Activated B cell treated with CpG ODN at 0.5 μM for 24 hours (primary cell): ENCODE data around the gene MT1B. TPM values are rescaled to one million over a fixed set of nuclear protein-coding genes. Genes with fewer than 3 reads are reported as not detected.

ENCODE experiments used
- ATAC-seq: fragments of 200-7000 bp; cut with Tn5 transposase; one replicate; pipeline ENCODE4 v1.10.0; 2021; ENCODE audit warnings: low read depth, mild to moderate bottlenecking, moderate library complexity
- CTCF ChIA-PET: fragments of 350-600 bp; sonication (Branson Sonifier 250); formaldehyde crosslinking; loops from one replicate; lab custom pipeline; 2021; ENCODE audit warnings: antibody characterized with exemption; lab: Charles Lee
- POLR2A ChIA-PET: fragments of 350-600 bp; sonication (Branson Sonifier 250); formaldehyde crosslinking; loops from one replicate; lab custom pipeline; 2021; ENCODE audit warnings: antibody characterized with exemption; lab: Charles Lee
- DNase-seq: peaks from one replicate; pipeline ENCODE4 v3.0.0; 2022
- H3K27ac Mint-ChIP-seq: one replicate; pipeline ENCODE4 v1.8.0; 2020; ENCODE audit warnings: mixed read lengths
- H3K27me3 Mint-ChIP-seq: one replicate; pipeline ENCODE4 v1.8.0; 2021; ENCODE audit warnings: mixed read lengths
- H3K36me3 Mint-ChIP-seq: one replicate; pipeline ENCODE4 v1.8.0; 2021; ENCODE audit warnings: low read depth, mixed read lengths
- H3K4me1 Mint-ChIP-seq: one replicate; pipeline ENCODE4 v1.8.0; 2021; ENCODE audit warnings: mixed read lengths
- H3K4me3 Mint-ChIP-seq: one replicate; pipeline ENCODE4 v1.8.0; 2020; ENCODE audit warnings: mild to moderate bottlenecking, mixed read lengths
- H3K9me3 Mint-ChIP-seq: one replicate; pipeline ENCODE4 v1.8.0; 2020; ENCODE audit warnings: mixed read lengths
- intact Hi-C: fragments of 100-400 bp; cut with micrococcal nuclease; formaldehyde crosslinking; loops from one replicate; pipeline ENCODE4 v1.15.1; 2024
- total RNA-seq: library from RNA; stranded (reverse); gene quantifications from 2 replicates; pipeline ENCODE4 v1.2.3, GENCODE V29; 2022
- TF ChIP-seq, protein P1 (sequence below): fragments of 200-600 bp; IDR thresholded peaks from one replicate; pipeline ENCODE4 v1.8.0; 2022; ENCODE audit warnings: antibody characterized with exemption, mild to moderate bottlenecking

The MT1B gene
- total RNA-seq, 1 donor from 2014 or later, result not detected

- ChIA-PET POLR2A (no interaction called here), CTCF (no interaction called here)
- TF ChIP-seq, protein P1, sequence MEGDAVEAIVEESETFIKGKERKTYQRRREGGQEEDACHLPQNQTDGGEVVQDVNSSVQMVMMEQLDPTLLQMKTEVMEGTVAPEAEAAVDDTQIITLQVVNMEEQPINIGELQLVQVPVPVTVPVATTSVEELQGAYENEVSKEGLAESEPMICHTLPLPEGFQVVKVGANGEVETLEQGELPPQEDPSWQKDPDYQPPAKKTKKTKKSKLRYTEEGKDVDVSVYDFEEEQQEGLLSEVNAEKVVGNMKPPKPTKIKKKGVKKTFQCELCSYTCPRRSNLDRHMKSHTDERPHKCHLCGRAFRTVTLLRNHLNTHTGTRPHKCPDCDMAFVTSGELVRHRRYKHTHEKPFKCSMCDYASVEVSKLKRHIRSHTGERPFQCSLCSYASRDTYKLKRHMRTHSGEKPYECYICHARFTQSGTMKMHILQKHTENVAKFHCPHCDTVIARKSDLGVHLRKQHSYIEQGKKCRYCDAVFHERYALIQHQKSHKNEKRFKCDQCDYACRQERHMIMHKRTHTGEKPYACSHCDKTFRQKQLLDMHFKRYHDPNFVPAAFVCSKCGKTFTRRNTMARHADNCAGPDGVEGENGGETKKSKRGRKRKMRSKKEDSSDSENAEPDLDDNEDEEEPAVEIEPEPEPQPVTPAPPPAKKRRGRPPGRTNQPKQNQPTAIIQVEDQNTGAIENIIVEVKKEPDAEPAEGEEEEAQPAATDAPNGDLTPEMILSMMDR, result no peak
- ATAC-seq, result no peak
- Mint-ChIP-seq H3K36me3 (no peaks in the 10 kb centered on the region), H3K4me3 (no peak overlapping the region), H3K27me3 (peaks cover 40% of the 10 kb centered on the region), H3K4me1 (peaks cover 49% of the 10 kb centered on the region), H3K9me3 (no peaks in the 10 kb centered on the region), H3K27ac (no peak overlapping the region)
- intact Hi-C loops, result no loop called here
- no peak for DNase-seq
Observed at GRCh38 chr16:56628486-56629350, 23.0 kb upstream of the MT1B start.

DNA sequence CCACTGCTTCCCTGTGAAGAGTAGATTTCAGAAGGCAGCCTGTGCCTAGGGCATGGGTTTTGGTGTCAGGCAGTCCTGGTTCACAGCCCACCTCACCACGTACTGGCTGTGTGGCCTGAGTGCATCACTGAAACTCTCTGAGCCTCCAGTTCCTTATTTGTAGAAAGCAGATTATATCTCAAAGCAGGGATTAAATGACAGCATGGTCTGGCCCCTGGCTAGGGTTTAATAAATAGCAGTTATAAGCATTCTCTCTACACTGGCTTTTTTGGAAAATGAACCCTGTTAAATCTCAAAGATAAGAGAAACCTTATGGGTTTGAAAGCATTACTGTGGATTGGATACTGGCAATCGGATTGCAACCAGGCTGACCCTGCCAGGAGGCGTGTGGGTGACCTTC lies 22.2 kb upstream of the MT1B start:
- Mint-ChIP-seq H3K36me3 (no peaks in the 10 kb centered on the region), H3K9me3 (no peaks in the 10 kb centered on the region), H3K27me3 (peaks cover 43% of the 10 kb centered on the region), H3K27ac (peak overlapping the region; percentile 64), H3K4me1 (peaks cover 47% of the 10 kb centered on the region), H3K4me3 (no peak overlapping the region)
- ATAC-seq, result no peak
- POLR2A ChIA-PET, result interaction anchor here (1.0 to 1.3 kb wide), 4 partner anchors 11 to 54 kb away, joined by 3 to 6 read pairs (median 4); partner anchors contain the start of gene MT2A
- intact Hi-C loops, result no loop called here
- CTCF ChIA-PET, result interaction anchor here (1.1 to 1.7 kb wide), 4 partner anchors 19 to 72 kb away, joined by 3 to 6 read pairs (median 4); partner anchors contain the start of gene MT2A
- no peak for DNase-seq
- TF ChIP-seq, protein P1, result no peak

DNA sequence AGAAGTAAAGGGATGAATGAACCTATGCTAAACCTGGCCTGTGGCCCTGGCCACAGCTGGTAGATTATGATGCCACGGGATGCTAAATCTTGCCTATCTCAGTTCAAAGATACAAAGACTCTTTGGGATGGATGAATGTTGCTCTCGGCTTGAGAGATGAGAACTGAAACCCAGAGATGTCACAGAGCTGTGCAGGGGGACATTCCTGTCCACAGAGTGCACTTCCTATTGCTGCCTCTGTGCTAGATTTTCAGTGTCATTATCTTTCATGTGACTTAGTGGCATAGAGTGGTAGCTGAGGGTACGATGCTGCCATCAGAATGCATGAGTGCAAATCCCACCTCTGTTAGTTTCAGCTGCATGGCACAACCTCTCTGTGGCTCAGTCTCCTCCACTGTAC lies 21.6 kb upstream of the MT1B start:
- peaks cover 43% of the 10 kb centered on the region for H3K27me3 Mint-ChIP-seq
- no peaks in the 10 kb centered on the region for H3K36me3 Mint-ChIP-seq
- TF ChIP-seq, protein P1, result no peak
- intact Hi-C loops, result loop anchor here (1.0 to 10.0 kb wide), 5 partner anchors 13 to 305 kb away; partner anchors contain the start of genes HERPUD1 and MT1X
- peaks cover 47% of the 10 kb centered on the region for H3K4me1 Mint-ChIP-seq
- peak overlapping the region; percentile 64 for H3K27ac Mint-ChIP-seq
- ChIA-PET CTCF (interaction anchor here (0.7 to 1.7 kb wide), 5 partner anchors 13 to 72 kb away, joined by 3 to 6 read pairs (median 4); partner anchors contain the start of gene MT2A), POLR2A (interaction anchor here (0.9 to 1.3 kb wide), 5 partner anchors 10 to 53 kb away, joined by 3 to 6 read pairs (median 3); partner anchors contain the start of gene MT2A)
- no peaks in the 10 kb centered on the region for H3K9me3 Mint-ChIP-seq
- DNase-seq, result no peak
- H3K4me3 Mint-ChIP-seq, result peak overlapping the region; percentile 50
- peak; percentile 95 for ATAC-seq

- TF ChIP-seq, protein P1, result no peak
- Mint-ChIP-seq H3K4me1 (peaks cover 43% of the 10 kb centered on the region), H3K9me3 (no peaks in the 10 kb centered on the region), H3K27me3 (peaks cover 35% of the 10 kb centered on the region), H3K4me3 (no peak overlapping the region), H3K36me3 (no peaks in the 10 kb centered on the region), H3K27ac (no peak overlapping the region)
- intact Hi-C loops, result loop anchor here (5.0 to 10.0 kb wide), 2 partner anchors 41 to 304 kb away; partner anchors contain the start of gene HERPUD1
- ATAC-seq, result no peak
- CTCF ChIA-PET, result interaction anchor here (1.5 to 1.7 kb wide), 2 partner anchors 30 to 71 kb away, joined by 5 to 6 read pairs; no protein-coding TSS in a partner anchor
- POLR2A ChIA-PET, result no interaction called here
- no peak for DNase-seq
Observed at GRCh38 chr16:56631197-56631596, 20.5 kb upstream of the MT1B start.

DNA sequence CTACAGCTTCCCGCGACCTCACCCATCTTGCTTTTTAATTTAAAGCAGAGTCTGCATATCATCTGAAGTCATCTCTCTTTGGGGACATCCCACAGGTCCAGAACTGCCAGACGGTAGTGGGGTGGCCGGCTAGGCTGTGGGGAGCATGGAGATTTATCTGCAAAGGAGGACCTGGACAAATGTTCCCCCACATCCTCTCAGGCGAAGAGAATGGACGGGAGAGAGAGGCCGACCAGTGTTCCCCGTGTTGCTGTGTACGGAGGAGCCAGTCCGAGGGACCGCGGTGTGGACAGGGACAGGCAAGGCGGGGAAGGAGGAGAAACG lies 19.9 kb upstream of the MT1B start:
- no peak overlapping the region for H3K27ac Mint-ChIP-seq
- no peaks in the 10 kb centered on the region for H3K36me3 Mint-ChIP-seq
- ATAC-seq, result no peak
- peaks cover 36% of the 10 kb centered on the region for H3K27me3 Mint-ChIP-seq
- no peak for DNase-seq
- peak overlapping the region; percentile 65 for H3K4me3 Mint-ChIP-seq
- H3K9me3 Mint-ChIP-seq, result no peaks in the 10 kb centered on the region
- intact Hi-C loops, result loop anchor here (5.0 to 10.0 kb wide), 2 partner anchors 41 to 303 kb away; partner anchors contain the start of gene HERPUD1
- ChIA-PET CTCF (no interaction called here), POLR2A (no interaction called here)
- TF ChIP-seq, protein P1, result no peak
- H3K4me1 Mint-ChIP-seq, result peaks cover 43% of the 10 kb centered on the region
